Fibroblast of skin of right quadriceps (primary cell): ENCODE measurements around the gene SLF2.
A peak's percentile ranks its signal among the peaks of the same experiment; 100 is the strongest.

Experiments used
- DNase-seq: peaks from one replicate; pipeline ENCODE4 v3.0.0-alpha.2; 2013

SLF2 gene, protein sequence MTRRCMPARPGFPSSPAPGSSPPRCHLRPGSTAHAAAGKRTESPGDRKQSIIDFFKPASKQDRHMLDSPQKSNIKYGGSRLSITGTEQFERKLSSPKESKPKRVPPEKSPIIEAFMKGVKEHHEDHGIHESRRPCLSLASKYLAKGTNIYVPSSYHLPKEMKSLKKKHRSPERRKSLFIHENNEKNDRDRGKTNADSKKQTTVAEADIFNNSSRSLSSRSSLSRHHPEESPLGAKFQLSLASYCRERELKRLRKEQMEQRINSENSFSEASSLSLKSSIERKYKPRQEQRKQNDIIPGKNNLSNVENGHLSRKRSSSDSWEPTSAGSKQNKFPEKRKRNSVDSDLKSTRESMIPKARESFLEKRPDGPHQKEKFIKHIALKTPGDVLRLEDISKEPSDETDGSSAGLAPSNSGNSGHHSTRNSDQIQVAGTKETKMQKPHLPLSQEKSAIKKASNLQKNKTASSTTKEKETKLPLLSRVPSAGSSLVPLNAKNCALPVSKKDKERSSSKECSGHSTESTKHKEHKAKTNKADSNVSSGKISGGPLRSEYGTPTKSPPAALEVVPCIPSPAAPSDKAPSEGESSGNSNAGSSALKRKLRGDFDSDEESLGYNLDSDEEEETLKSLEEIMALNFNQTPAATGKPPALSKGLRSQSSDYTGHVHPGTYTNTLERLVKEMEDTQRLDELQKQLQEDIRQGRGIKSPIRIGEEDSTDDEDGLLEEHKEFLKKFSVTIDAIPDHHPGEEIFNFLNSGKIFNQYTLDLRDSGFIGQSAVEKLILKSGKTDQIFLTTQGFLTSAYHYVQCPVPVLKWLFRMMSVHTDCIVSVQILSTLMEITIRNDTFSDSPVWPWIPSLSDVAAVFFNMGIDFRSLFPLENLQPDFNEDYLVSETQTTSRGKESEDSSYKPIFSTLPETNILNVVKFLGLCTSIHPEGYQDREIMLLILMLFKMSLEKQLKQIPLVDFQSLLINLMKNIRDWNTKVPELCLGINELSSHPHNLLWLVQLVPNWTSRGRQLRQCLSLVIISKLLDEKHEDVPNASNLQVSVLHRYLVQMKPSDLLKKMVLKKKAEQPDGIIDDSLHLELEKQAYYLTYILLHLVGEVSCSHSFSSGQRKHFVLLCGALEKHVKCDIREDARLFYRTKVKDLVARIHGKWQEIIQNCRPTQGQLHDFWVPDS

DNA sequence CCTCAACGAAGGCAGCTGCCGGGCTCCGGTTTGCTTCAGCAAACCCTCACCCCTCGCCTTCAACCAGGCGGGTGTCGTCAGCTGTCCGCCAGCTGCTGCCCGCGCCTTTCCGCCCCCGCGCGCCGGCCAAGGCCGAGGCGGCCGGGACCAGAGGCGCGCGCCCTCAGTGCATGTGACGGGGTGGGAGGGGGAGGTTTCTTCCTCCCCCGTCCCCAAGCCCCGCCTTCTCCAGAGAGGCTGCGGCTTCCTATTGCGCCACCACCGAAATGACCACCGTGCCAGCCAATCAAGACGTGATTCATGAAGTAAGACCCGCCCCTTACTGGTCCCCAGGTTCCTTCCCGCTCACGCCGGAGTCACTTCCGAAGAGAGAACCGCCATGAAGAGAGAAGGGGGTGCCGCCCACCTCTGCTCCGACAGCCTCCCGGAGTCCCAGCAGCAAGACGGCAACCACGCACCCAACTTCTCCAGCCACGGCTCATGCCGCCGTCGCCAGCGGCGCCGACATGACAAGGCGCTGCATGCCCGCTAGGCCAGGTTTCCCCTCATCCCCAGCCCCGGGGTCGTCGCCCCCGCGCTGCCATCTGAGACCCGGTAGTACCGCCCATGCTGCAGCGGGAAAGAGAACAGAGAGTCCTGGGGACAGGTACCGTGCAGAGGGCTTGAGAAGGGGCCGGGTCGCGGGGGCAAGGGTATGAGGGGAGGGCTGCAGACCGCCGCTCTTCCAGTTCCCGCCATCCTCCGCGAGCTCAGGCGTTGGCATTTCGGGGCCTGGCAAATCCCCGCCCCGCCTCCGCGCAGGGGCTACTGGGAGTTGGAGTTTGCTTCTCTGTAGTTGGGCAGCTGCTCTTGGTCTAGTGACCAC is at the start of gene SLF2:
Gene SLF2, plus strand, starts transcription at position 359 of the 865 bp plus-strand sequence. Its CDS starts 148 bp downstream, at position 507.
- peak; percentile 98 for DNase-seq

DNA sequence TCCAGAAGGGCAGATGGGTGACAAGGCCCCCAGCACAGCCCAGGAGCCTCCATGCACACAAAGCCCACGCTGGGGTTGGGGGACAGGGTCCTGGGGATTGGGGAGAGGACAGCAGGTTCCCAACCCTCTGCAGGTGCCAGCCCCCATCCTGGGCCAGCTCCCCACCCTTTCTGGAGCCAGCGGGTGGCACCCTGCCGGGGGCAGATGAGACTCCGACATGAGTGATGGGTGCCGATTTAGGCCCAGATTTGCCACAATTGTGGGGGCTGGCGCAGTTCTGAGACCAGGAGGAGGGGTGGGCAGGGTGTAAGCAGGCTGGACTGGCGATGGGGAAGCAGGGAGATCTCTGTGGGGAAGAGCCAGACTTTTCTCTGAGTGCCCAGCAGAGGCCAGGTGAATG is 49.3 kb upstream of the SLF2 start:
- DNase-seq: no peak

DNA sequence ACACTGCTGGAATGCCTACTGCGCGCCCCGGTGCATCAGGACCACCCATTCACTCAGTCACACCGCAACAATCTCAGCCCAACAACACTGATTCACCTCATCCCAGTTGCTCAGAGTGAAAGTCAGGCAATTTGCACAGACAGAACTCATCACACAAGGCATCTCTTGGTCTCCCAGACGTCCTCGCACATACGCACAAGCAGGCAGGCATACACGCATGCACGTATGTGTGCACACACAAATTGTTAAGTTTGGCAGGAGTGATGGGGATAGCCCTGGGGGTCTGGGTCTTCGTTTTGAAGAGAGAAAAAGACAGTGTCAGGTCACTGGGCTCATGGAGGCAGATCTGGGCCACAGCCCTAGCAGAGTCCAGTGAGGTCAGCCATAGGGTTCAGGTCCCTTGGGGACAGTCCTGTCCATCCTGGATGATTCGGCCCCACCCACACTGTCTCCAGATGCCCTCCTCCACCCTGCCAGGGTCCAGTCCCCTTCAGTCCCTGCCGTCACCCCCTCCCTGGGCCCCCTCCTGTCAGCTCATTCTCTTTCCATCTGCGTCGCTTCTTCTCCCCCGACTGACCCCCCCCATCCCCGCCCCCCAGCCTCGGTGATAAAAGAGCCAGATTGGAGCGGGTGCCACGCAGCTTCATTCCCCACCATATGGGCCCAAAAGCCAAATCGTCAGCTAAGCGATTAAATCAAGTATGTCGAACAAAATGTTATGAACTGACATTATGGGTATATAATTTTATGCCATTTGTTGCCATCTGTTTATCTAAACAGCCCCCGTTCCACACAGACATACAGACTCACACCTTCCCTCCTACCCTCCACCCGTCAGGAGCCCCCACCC is 48.5 kb upstream of the SLF2 start:
- DNase-seq: no peak

DNA sequence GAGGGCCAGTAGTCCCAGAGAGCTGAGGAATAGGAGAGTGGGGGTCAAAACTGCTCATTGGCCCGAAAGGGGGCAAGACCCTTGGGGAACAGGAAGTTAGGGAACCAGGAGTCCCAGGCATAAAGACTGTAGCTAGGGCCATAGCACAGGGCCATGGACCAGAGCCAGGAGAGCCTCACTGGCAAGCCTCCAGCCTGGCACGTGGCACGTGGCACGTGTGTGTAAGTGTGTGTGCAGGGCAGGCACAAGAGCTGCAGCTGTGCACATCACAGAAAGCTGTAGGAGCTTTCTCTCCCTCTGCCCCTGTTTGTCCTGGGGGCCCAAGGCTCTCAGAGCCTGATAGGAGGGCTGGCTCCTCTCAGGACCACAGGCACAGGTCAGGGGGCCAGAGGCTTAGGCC is 47.8 kb upstream of the SLF2 start:
- no peak for DNase-seq

DNA sequence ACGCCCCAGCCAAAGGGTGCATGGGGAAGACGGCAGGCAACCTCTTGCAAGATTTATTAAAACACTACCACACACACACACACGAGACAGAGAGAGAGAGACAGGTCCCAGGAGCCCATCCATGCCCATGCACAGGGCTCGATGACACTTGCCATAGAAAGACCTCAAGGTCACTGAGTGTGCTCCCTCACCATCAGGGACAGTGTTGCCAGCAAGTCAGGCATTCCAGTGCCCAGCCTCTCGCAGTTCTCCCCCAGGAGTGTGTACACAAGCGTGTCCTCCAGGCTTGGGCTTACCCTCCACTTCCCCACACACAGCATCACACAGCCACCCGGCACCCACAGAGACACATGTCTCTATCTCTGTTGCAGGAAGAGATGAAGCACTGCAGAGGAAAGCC is 46.8 kb upstream of the SLF2 start:
- DNase-seq: no peak

DNA sequence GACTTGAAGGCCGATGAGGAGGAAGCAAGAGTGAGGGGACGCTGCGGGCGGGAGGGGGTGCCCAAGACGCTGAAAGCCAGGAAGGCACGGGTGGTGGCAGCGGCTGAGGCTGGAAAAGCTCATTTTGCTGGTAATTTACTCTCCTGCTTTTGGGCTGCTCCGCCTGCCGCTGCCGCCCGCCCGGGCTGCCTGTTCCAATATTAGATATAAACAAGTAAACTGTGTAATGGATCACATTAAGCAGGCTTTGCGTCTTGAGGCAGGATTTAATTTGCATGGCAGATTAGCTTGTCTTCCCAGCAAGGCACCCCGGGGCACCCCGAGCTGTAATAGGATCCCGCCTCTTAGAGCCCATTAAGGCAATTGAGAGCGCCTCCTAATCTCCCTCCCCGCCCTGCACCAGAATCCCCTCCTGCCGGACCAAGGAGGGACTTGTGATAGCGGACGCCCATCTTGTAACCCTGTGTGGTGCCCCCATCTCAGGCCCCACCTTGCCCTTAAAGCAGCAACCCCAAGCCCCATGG is 46.1 kb upstream of the SLF2 start:
- DNase-seq: no peak

DNA sequence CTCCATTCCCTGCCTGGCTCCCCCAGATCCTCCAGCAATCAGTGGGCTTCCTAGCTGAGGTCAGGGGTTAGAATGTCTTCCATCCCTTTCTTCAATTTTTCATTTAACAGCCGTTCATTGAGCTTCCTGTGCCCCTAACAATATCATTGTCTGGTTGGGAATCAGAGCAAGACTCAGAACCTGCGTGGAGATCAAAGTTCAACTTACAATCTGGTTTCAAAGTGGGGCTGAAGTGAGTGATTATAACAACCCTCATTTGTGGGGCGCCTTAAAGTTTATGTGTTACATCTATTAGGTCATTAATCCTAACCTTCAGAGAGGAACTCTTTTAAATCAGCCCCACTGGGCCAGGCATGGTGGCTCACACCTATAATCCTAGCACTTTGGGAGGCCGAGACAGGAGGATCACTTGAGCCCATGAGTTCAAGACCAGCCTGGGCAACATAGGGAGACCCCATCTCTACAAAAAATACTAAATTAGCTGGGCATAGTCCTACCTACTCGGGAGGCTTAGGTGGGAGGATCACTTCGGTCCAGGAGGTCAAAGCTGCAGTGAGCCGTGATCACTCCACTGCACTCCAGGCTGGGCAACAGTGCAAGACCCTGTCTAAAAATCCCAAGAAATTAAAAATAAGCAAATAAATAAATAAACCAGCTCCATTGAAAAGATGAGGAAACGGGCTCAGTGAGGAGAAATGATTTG is 45.4 kb upstream of the SLF2 start:
- no peak for DNase-seq

DNA sequence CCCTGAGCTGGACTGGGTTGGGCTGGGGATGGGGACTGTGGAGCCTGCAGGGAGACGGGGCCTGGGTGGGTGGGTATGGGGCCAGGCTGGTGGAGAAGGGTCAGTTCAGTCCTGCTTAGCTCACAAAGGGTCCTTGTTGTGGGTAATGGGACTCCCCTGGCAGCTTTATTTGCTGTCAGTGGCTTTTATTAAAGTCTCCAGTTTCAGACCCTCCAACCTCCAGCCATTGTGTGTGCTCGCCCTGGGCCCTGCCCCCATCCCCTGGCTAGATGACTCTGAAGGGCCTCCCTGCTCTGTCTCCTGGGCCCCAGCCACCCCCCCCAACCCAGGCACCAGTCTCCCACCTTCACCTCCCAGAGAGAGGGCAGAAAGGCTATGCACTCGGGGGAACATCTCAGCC is 44.4 kb upstream of the SLF2 start:
- no peak for DNase-seq

DNA sequence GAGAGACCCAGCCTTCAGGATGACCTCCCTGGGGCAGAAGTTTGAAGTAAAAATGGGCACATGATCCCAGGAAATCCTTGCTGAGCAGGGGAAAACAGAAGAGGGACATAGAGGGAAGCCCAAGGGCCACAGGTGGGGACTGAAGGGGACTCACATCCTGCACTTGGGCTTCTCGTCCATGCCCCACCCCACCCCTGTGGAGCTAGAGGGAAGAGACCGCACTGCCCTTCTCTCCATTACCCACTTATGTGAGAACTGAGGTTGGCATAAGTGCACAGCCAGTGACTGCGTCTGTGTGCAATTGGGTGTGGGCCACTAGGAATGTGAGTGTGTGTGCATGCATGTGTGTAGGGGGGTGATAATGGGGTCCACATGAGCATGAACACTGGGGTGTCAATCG is 43.4 kb upstream of the SLF2 start:
- no peak for DNase-seq

DNA sequence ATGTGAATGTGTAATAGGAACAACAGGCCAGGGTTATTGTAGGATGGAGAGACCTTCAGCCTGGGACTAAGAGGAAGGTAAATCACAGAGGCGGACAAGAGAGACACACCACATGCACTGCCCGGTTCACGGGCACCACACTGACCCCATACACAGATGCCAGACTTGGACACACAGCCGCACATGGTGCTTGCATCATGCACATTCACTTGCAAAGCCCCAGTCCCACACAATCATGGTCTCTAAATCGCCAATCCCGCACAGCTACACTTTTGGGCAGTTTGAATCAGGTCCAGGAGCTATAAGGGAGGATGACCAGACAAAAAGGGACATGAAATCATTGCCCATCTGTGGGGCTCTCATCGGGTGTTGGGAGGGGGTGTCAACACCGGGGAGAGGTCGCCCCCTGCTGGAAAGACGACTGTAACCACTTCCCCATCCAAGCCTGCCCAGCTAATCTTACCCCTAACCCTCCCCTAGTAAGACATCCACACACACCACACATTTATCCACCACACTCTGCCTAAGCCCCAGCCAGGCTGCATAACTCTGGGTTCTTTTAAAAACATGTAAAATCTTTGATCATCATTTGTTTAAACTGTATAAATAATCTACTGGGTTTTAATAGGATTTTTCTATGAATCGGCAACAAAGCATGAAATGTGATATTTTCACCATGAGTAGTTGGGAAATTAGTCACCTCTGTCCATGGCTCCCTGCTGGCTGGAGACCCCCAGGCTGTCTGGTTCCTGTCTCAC is 40.5 kb upstream of the SLF2 start:
- DNase-seq: peak; percentile 71

DNA sequence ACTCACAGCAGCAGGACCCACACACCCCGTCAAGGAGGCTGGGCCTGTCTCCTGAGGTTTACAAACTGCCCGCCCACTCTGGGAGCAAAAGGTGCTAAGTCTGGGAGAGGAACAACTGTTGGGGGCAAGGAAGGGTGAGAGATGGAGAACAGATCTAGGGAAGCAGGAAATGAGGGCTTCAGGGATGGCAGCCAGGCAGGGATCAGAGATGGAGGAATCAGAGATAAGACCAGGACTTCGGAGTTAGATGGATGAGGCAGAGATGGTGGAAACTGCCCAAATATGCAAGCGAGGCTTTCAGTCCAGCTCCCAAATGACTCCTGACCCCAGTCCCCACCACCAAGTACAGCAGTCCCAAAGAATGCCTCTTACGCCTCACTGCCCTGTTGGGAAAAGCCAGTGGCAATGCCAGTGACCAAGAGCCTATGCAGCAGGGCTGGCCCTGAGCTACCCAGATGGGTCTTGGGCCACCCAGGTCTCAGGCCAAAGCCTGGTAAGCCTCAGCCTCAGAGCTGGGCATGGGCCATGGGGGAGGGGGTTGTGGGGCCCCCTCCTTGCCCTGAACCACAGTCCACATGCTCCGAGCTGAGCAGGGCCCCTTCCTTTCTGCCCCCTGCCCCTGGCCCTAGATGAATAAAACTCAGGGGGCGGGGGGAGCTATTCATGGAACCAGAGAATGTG is 39.5 kb upstream of the SLF2 start:
- DNase-seq: no peak

DNA sequence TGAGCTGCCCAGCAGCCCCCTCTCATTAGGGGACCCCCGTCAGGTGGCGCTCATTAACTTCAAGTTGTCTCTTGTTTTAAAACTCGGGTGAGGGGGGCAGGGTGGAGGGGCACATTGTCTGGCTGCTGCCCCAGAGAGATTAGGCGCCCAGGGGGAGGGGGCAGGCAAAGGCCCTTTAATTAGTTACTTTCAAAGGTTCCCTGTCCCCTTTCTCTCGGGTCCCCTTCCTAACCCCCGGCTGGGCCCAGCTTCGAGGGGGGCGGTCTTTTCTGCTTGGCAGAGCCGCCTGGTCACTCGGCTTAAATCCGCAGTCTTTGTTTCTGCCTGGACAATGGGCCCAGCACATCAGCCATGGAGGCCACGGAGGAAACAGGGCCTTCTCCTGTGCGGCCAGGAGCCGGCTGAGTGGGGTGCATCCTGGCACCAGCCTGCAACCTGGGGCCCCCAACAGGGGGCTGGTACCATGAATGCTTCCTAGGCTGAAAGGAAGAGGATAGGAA is 38.9 kb upstream of the SLF2 start:
- no peak for DNase-seq

DNA sequence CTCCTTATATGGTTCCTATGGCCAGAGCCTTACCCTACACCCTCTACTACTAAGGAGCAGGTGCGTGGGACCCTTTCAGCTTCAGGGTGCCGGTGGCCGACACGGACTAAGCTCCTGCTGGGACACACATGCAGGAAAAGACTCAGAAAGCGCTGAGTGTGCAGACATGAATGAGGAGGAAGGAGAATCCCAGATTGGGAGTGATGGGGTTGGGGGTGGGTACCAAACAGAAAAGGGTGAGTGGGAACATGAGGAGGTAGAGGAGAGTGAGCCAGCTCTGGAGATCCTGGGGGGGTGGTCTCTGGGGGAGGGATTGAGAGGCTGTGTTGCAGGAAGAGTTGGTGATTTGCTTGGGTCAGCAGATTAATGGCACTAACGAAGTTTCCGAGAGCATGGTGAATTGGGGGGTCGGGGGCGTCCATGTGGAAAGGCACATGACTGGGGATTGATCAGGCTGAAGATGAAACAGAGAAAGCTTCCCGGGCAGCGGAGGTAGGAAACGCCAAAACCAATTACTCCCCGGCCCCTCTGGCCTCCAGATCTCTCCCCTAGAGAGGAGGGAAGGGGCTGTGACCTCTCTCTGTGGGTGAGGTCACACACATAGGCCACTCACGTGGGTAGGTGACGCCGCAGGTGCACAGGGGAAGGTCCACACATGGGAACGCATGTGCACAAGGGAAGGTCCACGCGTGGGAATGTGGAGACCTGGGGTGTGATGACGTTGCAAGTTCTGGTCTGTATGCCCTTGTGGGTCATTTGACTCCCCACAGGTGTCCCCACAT is 37.9 kb upstream of the SLF2 start:
- no peak for DNase-seq

DNA sequence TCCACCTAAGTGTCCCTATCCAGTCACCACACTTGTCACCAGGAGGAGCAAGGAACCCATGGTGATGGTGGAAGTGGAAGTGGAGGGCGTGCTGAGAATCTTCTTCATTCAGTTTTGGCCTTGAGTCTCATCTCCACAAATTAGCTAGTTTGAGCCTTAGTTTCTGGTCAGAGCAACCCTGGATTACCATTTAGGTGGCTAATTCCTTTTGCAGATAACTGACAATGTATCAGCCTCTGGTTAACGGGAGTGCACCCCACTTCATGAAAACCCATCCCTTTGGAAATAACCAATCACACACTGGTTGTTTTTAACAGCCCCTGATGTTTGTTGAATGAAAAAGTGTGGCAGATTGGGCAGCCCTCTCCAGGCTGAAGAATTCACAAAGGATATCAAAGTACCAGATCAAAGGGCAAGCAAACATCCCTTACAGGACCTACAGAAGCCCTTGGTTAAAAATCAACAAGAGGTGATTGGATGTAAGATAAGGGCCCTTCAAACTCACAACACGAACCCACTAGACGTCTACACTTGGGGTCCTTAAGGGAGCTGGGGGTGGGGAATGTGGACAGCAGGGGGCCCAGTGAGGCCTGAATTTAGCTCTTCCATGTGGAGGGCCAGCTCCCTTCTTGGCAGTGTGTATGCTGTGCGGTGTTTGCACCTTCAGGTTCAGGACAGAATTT is 37.1 kb upstream of the SLF2 start:
- no peak for DNase-seq

DNA sequence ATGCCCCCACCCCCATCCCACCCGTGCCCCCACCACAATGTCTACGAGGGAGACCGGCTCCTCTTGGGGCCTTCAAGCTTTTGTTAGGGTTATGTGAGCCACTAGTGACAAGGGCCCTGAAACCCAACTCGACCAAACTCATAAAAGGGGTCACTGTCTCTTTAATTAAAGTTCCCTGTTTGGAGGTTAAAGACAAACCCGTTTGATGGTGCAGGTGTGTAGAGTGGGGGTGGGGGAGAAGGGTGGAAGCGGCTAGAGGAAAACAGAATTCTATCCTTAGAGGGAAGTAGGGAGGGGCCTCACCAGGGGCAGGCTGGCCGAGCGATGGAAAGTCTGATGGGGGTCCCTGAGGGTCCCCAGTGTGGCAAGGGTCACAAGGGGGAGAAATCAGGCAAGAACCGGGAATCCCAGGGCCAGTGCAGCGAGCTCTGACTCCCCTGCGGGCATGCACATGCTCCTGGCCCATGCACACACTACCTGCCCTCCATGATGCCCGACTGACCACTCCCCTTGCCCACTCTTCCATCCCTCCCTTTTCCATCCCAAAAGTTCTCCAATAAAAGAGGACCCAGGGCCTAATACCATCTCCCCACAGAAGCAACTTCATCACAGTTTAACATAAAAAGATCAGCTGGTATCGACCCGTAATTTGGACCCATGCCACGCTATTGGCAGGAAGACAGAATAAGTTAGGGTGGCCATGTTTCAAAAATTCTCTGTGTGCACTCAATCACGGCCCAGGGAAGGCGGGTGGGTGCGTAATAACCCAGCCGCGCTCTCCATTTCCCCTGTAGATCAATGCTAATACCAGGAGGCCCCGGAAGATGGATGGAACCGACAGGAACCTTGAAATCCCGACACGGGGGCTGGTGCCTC is 35.9 kb upstream of the SLF2 start:
- DNase-seq: no peak

DNA sequence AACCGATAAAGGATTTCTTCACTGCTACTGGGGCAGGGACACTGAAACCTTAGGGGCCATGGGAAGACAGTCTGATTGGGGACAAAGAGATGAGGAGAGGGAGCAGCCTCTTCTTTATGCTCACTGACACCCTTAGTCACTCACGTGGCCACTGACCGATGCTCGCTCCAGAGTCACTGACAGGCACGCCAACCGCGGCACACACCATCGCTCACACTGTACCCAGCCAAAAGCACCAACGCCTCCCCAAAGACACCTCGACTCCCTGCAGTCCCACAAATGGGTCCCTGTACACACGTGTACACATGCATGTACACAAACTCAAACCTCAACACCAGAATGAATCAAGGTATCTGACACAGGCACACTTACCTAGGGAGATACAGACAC is 35.3 kb upstream of the SLF2 start:
- no peak for DNase-seq
